Adipocyte (in vitro differentiated cells): ENCODE results near the gene MPPE1.
"Not testable (repeated sequence)": the region's sequence is repeated elsewhere in the genome, so short reads cannot be mapped to it uniquely, and the experiment has no call there.

Source experiments
- DNase-seq: peaks from one replicate; pipeline ENCODE4 v3.0.0-alpha.2; 2015; ENCODE audit warnings: low read depth
- H3K27me3 ChIP-seq: replicated peaks from 2 replicates; pipeline ENCODE4 v1.7.0; 2013; ENCODE audit warnings: mild to moderate bottlenecking, low read length, moderate library complexity; ENCODE audit not compliant: control insufficient read depth, insufficient read depth
- H3K36me3 ChIP-seq: 2 replicates; pipeline ENCODE4 v1.7.0; 2013; ENCODE audit warnings: low read length, mild to moderate bottlenecking, moderate library complexity; ENCODE audit not compliant: control insufficient read depth, insufficient read depth, severe bottlenecking
- H3K4me1 ChIP-seq: 2 replicates; pipeline ENCODE4 v1.7.0; 2013; ENCODE audit warnings: mild to moderate bottlenecking, low read length, moderate library complexity; ENCODE audit not compliant: control insufficient read depth, insufficient read depth
- H3K4me3 ChIP-seq: 2 replicates; pipeline ENCODE4 v1.7.0; 2013; ENCODE audit warnings: mild to moderate bottlenecking, low read length, moderate library complexity
- H3K9ac ChIP-seq: 2 replicates; pipeline ENCODE4 v1.7.0; 2013; ENCODE audit warnings: mild to moderate bottlenecking, low read length, moderate library complexity
- H3K9me3 ChIP-seq: 2 replicates; pipeline ENCODE4 v1.7.0; 2013; ENCODE audit warnings: mild to moderate bottlenecking, low read length, moderate library complexity; ENCODE audit not compliant: control insufficient read depth

The MPPE1 gene

DNA sequence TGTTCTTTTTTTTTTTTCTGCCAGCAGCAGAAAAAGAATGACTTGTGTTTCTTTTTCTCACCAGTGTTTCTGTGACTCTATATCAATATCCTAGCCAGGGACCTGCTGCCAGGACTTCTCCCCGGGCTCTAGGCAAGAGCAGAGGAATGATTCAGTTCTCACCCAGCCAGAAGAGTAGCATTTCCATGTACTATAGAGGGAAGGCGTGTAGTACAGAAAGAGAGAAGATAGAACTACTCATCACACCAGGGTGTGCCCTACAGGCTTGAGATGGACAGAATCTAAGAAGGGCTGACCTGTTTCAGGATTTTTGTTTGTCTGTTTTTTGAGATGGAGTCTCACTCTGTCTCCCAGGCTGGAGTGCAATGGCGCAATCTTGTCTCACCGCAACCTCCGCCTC lies 11.4 kb upstream of the MPPE1 start:
- not testable (repeated sequence) for H3K9me3 ChIP-seq, H3K27me3 ChIP-seq, H3K36me3 ChIP-seq, H3K4me1 ChIP-seq, DNase-seq, H3K4me3 ChIP-seq, H3K9ac ChIP-seq

DNA sequence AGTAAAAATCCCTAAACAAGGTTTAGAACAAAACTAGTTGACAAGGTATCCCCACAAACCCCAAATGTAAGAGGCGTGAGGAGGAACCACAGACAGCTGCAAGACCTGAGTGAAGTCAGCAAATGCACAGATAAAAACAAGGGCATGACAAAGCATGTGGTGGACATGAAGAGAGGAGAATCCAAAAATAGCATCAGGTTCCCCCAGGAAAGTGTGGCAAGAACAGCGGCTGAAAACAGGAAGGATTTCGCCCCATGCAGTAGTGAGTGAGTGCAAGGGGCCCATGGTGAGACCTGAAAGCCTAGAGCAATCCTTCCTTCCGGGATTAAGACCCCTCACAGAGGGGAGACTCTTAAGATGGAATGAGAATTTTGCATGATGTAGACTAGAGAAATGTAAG lies 8.8 kb upstream of the MPPE1 start:
- not testable (repeated sequence) for H3K4me3 ChIP-seq, H3K9ac ChIP-seq, H3K27me3 ChIP-seq

DNA sequence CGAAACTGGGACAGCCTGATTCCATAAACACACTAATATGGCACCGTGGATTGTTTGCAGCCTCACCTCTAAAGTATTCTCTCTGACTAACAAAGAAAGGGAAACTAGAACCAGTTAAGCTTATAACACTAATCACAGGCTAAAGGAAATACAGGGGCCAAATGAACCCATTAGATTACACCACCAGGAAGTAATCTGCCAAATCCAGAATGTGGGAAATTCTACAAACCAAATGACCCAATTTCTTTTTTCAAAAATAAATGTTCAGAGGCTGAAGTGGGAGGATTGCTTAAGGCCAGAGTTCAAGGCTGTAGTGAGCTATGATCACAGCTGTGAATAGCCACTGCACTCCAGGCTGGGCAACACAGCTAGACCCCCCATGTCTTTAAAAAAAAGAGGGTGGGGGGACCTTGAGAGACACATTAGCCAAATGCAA lies 1.5 kb upstream of the MPPE1 start:
- no peaks in the 10 kb centered on the region for H3K9me3 ChIP-seq
- DNase-seq, result peak; percentile 42
- no peaks in the 10 kb centered on the region for H3K27me3 ChIP-seq

More for the DNA sequence above, 8.8 kb upstream of the MPPE1 start:
- not testable (repeated sequence) for H3K4me1 ChIP-seq, H3K9me3 ChIP-seq, H3K36me3 ChIP-seq, DNase-seq

DNA sequence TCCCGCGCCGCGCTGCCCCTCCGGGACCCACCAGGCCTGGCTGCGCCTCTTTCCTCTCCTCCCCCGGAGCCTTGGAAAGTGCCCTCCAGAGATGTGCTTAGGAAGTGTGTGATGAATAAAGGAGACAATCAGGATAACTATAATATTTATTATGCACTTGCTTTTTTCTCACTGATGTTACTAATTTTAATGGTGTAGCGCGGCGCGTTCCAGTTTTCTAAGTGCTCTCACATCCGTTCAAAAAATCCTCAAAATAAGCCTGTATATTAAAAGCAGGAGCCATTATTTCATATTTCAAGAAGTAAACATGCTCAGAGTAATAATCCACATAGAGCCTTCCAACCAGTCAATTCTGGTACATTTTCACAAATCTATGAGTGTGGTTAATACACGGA lies 941 bp upstream of the MPPE1 start:
- DNase-seq, result no peak
- H3K4me1 ChIP-seq, result peaks cover 17% of the 10 kb centered on the region
- no peaks in the 10 kb centered on the region for H3K27me3 ChIP-seq
- no peaks in the 10 kb centered on the region for H3K9me3 ChIP-seq
- H3K36me3 ChIP-seq, result peaks cover 6% of the 10 kb centered on the region
- peak overlapping the region; percentile 98 for H3K4me3 ChIP-seq
- peak overlapping the region; percentile 99 for H3K9ac ChIP-seq

More for the DNA sequence above, 1.5 kb upstream of the MPPE1 start:
- Histone ChIP-seq H3K4me1 (peaks cover 17% of the 10 kb centered on the region), H3K4me3 (peak overlapping the region; percentile 98), H3K9ac (peak overlapping the region; percentile 99), H3K36me3 (peaks cover 6% of the 10 kb centered on the region)

DNA sequence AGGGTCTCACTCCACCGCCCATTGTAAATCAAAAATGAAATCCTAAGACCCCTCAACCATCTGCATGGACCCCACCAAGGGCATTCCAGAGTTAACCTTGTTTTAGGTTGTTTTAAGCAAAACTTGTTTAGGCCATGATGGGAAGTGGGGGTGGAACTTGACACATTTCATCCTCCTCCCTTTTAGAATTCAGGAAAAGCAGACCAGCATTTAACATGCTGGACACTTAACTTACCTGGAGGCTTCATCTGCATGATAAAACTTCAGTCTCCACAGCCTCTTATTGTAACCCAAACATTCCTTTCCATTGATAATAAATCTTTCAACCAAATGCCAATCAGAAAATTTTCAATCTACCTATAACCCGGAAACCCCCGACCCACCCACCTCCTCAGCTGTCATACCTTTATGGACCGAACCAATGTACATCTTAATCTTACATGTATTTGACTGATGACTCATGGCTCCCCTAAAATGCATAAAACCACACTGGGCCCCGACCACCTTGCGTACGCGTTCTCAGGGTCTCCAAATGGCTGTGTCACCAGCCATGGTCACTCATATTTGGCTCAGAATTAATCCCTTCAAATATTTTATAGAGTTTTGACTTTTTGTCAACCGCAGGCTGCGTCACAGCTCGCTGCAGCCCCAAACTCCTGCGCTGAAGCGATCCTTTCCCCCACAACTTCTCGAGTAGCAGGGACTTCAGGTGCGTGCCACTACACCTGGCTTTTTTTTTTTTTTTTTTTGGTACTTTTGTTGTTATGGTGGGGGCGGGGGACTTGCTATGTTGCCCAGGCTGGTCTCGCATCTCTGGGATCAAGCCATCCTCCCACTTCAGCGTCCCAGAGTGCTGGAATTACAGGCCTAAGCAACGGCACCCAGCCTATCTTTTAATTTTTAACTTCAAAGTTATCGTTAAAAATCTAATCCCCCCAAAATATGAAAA lies 917 bp downstream of the MPPE1 start:
- Histone ChIP-seq H3K4me1 (peaks cover 17% of the 10 kb centered on the region), H3K9ac (peak overlapping the region; percentile 99)
- DNase-seq, result no peak

DNA sequence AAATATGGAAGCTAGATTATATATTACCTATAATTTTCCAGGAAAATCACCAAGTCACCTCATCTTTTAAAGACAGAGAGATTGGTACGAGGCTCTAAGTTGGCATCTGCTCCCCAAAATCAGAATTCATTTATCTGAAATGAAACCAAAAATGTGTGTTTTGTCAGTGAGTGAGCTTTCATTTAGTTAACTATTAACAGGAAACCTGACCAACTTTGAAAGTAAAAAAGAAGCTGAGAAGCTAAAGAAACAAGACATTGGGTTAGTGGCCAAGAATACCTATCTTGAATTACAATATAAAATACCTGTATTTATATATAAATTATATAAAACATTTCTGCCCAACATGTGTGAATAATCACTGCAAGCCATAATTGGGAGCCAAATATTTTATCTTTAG lies 1.9 kb downstream of the MPPE1 start:
- no peak for DNase-seq
- H3K4me3 ChIP-seq, result no peak overlapping the region
- peaks cover 29% of the 10 kb centered on the region for H3K36me3 ChIP-seq
- H3K4me1 ChIP-seq, result peaks cover 17% of the 10 kb centered on the region
- no peak overlapping the region for H3K9ac ChIP-seq
- no peaks in the 10 kb centered on the region for H3K27me3 ChIP-seq
- no peaks in the 10 kb centered on the region for H3K9me3 ChIP-seq

More for the DNA sequence above, 917 bp downstream of the MPPE1 start:
- no peaks in the 10 kb centered on the region for H3K9me3 ChIP-seq
- peaks cover 22% of the 10 kb centered on the region for H3K36me3 ChIP-seq
- H3K27me3 ChIP-seq, result no peaks in the 10 kb centered on the region
- H3K4me3 ChIP-seq, result peak overlapping the region; percentile 98

DNA sequence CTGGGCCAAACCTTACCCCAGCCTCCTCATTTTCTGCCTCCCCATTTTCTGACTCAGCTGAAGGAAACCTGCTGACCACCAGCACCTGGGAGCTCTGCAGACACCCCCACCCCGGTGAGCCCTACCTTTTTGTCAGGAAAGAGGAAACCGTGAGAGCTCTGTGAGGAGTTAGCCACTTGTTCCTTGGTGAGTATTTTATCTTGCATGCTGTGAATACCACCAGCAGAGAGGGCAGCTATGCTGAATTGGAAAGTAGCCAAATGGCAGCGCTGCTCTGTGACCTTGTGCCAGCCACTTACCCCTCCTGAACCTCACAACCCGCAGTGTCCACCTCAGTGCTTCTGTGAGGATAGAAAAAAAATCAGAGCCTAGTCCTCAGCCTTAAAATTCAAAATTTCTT lies 2.5 kb downstream of the MPPE1 start:
- H3K4me3 ChIP-seq, result no peak overlapping the region
- DNase-seq, result no peak
- H3K36me3 ChIP-seq, result peaks cover 29% of the 10 kb centered on the region
- H3K9me3 ChIP-seq, result no peaks in the 10 kb centered on the region
- no peak overlapping the region for H3K9ac ChIP-seq
- no peaks in the 10 kb centered on the region for H3K27me3 ChIP-seq
- H3K4me1 ChIP-seq, result peaks cover 17% of the 10 kb centered on the region

DNA sequence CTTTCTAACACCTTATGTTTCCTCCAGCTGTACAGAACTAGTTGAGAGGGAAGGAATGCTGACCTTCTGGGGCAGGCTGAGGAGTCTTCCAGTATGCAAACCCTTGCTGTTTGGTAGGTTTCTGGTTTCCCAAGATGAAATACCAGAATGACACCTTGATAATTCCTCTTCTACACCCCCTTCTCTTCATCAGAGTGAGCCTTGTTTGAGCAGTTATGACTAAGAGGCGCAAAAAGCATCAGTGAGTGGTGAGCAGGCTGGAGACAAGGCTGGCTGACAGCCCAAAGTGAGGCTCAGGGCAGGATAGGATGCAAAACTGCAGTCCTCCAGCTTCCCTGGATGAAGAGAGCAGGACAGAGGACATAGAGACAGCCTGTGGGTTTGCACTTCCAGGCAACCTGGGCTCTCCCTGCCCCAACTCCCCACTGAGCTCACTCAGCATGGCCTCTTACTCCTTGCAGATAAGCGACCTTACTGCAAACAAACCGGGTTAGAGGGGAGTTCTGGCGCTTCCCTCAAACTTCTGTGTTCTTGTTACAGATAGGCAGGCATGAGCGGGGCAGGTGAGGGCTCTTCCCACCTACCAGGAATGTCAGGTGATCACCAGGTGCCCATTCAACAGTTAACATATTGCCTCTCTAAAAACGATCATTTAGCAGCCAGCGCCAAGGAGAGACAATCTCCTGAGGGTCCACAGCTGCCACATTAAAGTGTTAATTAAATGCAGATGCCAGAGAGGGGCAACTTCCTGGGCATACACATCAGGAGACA lies 5.4 kb downstream of the MPPE1 start:
- no peaks in the 10 kb centered on the region for H3K27me3 ChIP-seq

DNA sequence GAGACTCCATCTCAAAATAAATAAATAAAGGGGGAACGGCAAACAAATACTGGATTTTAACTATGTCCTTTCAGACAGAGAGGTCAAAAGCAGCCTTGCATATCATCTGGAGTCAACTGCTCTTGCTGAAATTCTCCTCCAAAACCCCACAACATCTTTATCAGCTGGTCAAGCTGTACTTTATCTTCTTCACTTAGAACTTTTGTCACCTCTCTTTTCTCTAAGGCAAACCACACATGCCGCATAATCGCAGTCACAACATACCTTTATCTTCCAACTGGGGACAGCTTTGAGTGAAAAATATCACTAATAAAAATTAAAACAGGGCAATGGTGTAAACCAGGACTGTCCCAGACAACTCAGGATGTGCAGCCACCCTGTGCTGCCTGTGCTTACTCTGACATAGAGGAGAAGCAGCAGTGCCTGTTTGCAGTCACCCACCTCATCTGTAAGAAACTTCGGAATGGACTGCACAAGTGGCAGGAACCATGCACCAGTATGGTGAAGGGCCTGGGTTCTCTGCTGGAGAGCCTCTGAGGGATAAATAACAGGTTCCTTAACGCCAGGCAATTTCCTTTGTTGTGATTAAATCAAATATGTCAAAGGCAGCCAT lies 6.2 kb downstream of the MPPE1 start:
- Histone ChIP-seq H3K36me3 (peaks cover 41% of the 10 kb centered on the region), H3K27me3 (no peaks in the 10 kb centered on the region), H3K9ac (no peak overlapping the region), H3K4me3 (no peak overlapping the region), H3K9me3 (no peaks in the 10 kb centered on the region), H3K4me1 (peaks cover 1% of the 10 kb centered on the region)
- no peak for DNase-seq

More for the DNA sequence above, 5.4 kb downstream of the MPPE1 start:
- Histone ChIP-seq H3K36me3 (peaks cover 35% of the 10 kb centered on the region), H3K4me1 (peaks cover 8% of the 10 kb centered on the region), H3K4me3 (no peak overlapping the region), H3K9ac (no peak overlapping the region), H3K9me3 (no peaks in the 10 kb centered on the region)
- no peak for DNase-seq

DNA sequence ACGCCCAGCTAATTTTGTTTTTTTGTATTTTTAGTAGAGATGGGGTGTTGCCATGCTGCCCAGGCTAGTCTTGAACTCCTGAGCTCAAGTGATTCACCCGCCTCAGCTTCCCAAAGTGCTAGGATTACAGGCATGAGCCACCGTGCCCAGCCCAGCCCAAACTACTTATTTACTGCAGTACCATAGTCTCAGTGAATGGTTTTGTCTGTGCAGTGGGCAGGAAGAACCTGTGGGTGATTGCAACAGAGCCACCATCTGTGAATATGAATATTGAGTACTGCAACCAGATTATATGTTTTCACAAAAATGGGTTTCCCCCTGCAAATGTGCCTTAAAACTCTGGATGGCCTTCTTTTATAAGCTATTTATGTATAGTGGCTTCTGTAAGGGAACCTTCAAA lies 9.1 kb downstream of the MPPE1 start:
- no peak overlapping the region for H3K4me3 ChIP-seq

DNA sequence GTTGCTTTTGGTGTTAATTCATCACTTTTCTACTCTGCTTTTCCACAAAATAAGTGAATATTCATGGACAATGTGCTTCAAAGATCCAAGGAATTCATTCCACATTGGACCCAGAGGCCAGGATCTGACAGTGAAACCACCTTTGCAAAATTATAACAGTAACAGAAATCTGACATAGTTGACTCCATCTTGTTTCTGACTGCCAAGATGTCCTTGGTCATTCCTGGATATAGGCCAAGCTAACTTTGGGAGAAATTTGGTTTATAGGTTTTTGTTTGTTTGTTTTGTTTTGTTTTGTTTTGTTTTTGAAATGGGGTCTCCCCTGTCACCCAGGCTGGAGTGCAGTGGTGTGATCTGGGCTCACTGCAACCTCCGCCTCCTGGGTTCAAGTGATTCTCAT lies 10.3 kb downstream of the MPPE1 start:
- Histone ChIP-seq H3K27me3 (no peaks in the 10 kb centered on the region), H3K9ac (no peak overlapping the region), H3K9me3 (no peaks in the 10 kb centered on the region), H3K36me3 (peaks cover 51% of the 10 kb centered on the region), H3K4me3 (no peak overlapping the region), H3K4me1 (no peaks in the 10 kb centered on the region)
- no peak for DNase-seq

More for the DNA sequence above, 9.1 kb downstream of the MPPE1 start:
- Histone ChIP-seq H3K4me1 (no peaks in the 10 kb centered on the region), H3K9me3 (no peaks in the 10 kb centered on the region), H3K27me3 (no peaks in the 10 kb centered on the region), H3K9ac (no peak overlapping the region), H3K36me3 (peaks cover 54% of the 10 kb centered on the region)
- DNase-seq, result no peak
